H9 (cell line): ENCODE measurements around the gene TRIM24. TPM values are rescaled to one million over a fixed set of nuclear protein-coding genes. Genes with fewer than 3 reads are reported as not detected.

Experiments used
- DNase-seq: peaks from one replicate; pipeline ENCODE4 v3.0.0-alpha.2; 2017
- H2AFZ ChIP-seq: one replicate; pipeline ENCODE4 v1.6.1; 2013; ENCODE audit warnings: mild to moderate bottlenecking, low read length, control low read depth, moderate library complexity
- H2AK5ac ChIP-seq: 2 replicates; pipeline ENCODE4 v1.6.1; 2013; ENCODE audit warnings: low read length, control low read depth, mixed read lengths; ENCODE audit not compliant: insufficient read length
- H2BK120ac ChIP-seq: one replicate; pipeline ENCODE4 v1.6.1; 2013; ENCODE audit warnings: low read depth, mild to moderate bottlenecking, low read length, control low read depth, inconsistent platforms; ENCODE audit not compliant: poor library complexity, severe bottlenecking
- H2BK12ac ChIP-seq: 2 replicates; pipeline ENCODE4 v1.6.1; 2013; ENCODE audit warnings: low read length, control low read depth, mixed read lengths, low read depth; ENCODE audit not compliant: insufficient read length
- H2BK15ac ChIP-seq: 2 replicates; pipeline ENCODE4 v1.6.1; 2013; ENCODE audit warnings: low read depth, low read length, control low read depth
- H2BK20ac ChIP-seq: one replicate; pipeline ENCODE4 v1.6.1; 2013; ENCODE audit warnings: low read depth, mild to moderate bottlenecking, low read length, control low read depth, inconsistent platforms; ENCODE audit not compliant: poor library complexity, severe bottlenecking
- H2BK5ac ChIP-seq: 2 replicates; pipeline ENCODE4 v1.6.1; 2013; ENCODE audit warnings: low read length, control low read depth, mixed read lengths; ENCODE audit not compliant: insufficient read length
- H3K14ac ChIP-seq: 2 replicates; pipeline ENCODE4 v1.6.1; 2013; ENCODE audit warnings: low read length, control low read depth; ENCODE audit not compliant: insufficient read depth
- H3K18ac ChIP-seq: 2 replicates; pipeline ENCODE4 v1.6.1; 2013; ENCODE audit warnings: low read depth, mild to moderate bottlenecking, mixed read lengths, low read length, control low read depth; ENCODE audit not compliant: insufficient read length
- H3K23ac ChIP-seq: 2 replicates; pipeline ENCODE4 v1.6.1; 2013; ENCODE audit warnings: low read length, control low read depth, mixed read lengths, low read depth; ENCODE audit not compliant: insufficient read length
- H3K23me2 ChIP-seq: 2 replicates; pipeline ENCODE4 v1.6.1; 2013; ENCODE audit warnings: low read depth, mild to moderate bottlenecking, mixed read lengths, low read length, control low read depth; ENCODE audit not compliant: insufficient read length, poor library complexity, severe bottlenecking
- H3K27ac ChIP-seq: 2 replicates; pipeline ENCODE4 v1.5.1; 2013; ENCODE audit warnings: low read length, control low read depth, mixed read lengths, low read depth; ENCODE audit not compliant: insufficient read length
- H3K27me3 ChIP-seq: 2 replicates; pipeline ENCODE4 v1.6.1; 2013; ENCODE audit warnings: low read length, control low read depth, inconsistent platforms; ENCODE audit not compliant: insufficient read depth
- H3K4ac ChIP-seq: 2 replicates; pipeline ENCODE4 v1.6.1; 2013; ENCODE audit warnings: low read depth, mild to moderate bottlenecking, control low read depth, inconsistent platforms, low read length, moderate library complexity
- H3K4me1 ChIP-seq: 2 replicates; pipeline ENCODE4 v1.6.1; 2013; ENCODE audit warnings: low read length, control low read depth, inconsistent platforms; ENCODE audit not compliant: insufficient read depth
- H3K4me2 ChIP-seq: 2 replicates; pipeline ENCODE4 v1.6.1; 2013; ENCODE audit warnings: low read length, control low read depth, mixed read lengths; ENCODE audit not compliant: insufficient read length, insufficient read depth
- H3K56ac ChIP-seq: 2 replicates; pipeline ENCODE4 v1.6.1; 2013; ENCODE audit warnings: low read depth, mild to moderate bottlenecking, mixed read lengths, low read length, control low read depth; ENCODE audit not compliant: insufficient read length
- H3K79me1 ChIP-seq: 2 replicates; pipeline ENCODE4 v1.6.1; 2013; ENCODE audit warnings: low read depth, mild to moderate bottlenecking, moderate library complexity, low read length, control low read depth, inconsistent platforms; ENCODE audit not compliant: insufficient read depth, poor library complexity, severe bottlenecking
- H3K79me2 ChIP-seq: 2 replicates; pipeline ENCODE4 v1.6.1; 2013; ENCODE audit warnings: low read length, control low read depth, inconsistent platforms; ENCODE audit not compliant: insufficient read depth
- H3K9ac ChIP-seq: 2 replicates; pipeline ENCODE4 v1.6.1; 2013; ENCODE audit warnings: low read length, control low read depth, mixed read lengths; ENCODE audit not compliant: insufficient read length; ENCODE audit errors: extremely low read depth
- H3K9me3 ChIP-seq: one replicate; pipeline ENCODE4 v1.6.1; 2013; ENCODE audit warnings: low read depth, low read length, inconsistent platforms; ENCODE audit not compliant: control insufficient read depth
- H3T11ph ChIP-seq: one replicate; pipeline ENCODE4 v1.6.1; 2013; ENCODE audit warnings: mild to moderate bottlenecking, low read length, control low read depth, inconsistent platforms
- H4K20me1 ChIP-seq: one replicate; pipeline ENCODE4 v1.6.1; 2013; ENCODE audit not compliant: control insufficient read depth, insufficient read length, insufficient read depth
- H4K5ac ChIP-seq: 2 replicates; pipeline ENCODE4 v1.6.1; 2013; ENCODE audit warnings: low read depth, mild to moderate bottlenecking, mixed read lengths, low read length, control low read depth; ENCODE audit not compliant: insufficient read length
- H4K8ac ChIP-seq: replicated peaks from 2 replicates; pipeline ENCODE4 v1.6.1; 2013; ENCODE audit warnings: low read length, control low read depth, mixed read lengths, low read depth; ENCODE audit not compliant: insufficient read length
- H4K91ac ChIP-seq: 2 replicates; pipeline ENCODE4 v1.6.1; 2013; ENCODE audit warnings: low read depth, mild to moderate bottlenecking, moderate library complexity, mixed read lengths, low read length, control low read depth; ENCODE audit not compliant: insufficient read length
- H3K27ac Mint-ChIP-seq, 3 experiments: 2 replicates in 2 of 3; 3 replicates in 1 of 3; pipeline ENCODE4 v1.8.0; 2020 to 2021; ENCODE audit warnings: mixed read lengths in 3 of 3, mild to moderate bottlenecking in 1 of 3, moderate library complexity in 1 of 3
- H3K27me3 Mint-ChIP-seq: 2 replicates; pipeline ENCODE4 v1.8.0; 2021; ENCODE audit warnings: low read depth, mild to moderate bottlenecking, moderate library complexity, mixed read lengths
- H3K36me3 Mint-ChIP-seq, 3 experiments: 2 replicates in 2 of 3; 3 replicates in 1 of 3; pipeline ENCODE4 v1.8.0; 2020 to 2021; ENCODE audit warnings: low read depth in 3 of 3, mixed read lengths in 3 of 3; ENCODE audit not compliant: insufficient read depth in 1 of 3
- H3K4me1 Mint-ChIP-seq, 2 experiments: 2 replicates each; pipeline ENCODE4 v1.8.0; 2020; ENCODE audit warnings: mixed read lengths in 2 of 2
- H3K4me3 Mint-ChIP-seq, 2 experiments: 2 replicates in 1 of 2; 3 replicates in 1 of 2; pipeline ENCODE4 v1.8.0; 2020 to 2021; ENCODE audit warnings: mild to moderate bottlenecking in 2 of 2, mixed read lengths in 2 of 2, moderate library complexity in 1 of 2
- H3K9me3 Mint-ChIP-seq, 2 experiments: 2 replicates in 1 of 2; 3 replicates in 1 of 2; pipeline ENCODE4 v1.8.0; 2020; ENCODE audit warnings: mild to moderate bottlenecking in 2 of 2, mixed read lengths in 2 of 2, moderate library complexity in 1 of 2
- WGBS: extraction: QIAGEN DNeasy Blood & Tissue Kit; methylation state at CpG from one replicate; pipeline ENCODE4 v1.1.7; 2013; ENCODE audit warnings: missing lambda C conversion rate, low lambda C conversion rate, mixed read lengths; ENCODE audit not compliant: insufficient read length; ENCODE audit errors: extremely low coverage; 5-methylcytosine and 5-hydroxymethylcytosine counted together
- total RNA-seq: library from RNA; stranded (reverse); gene quantifications from 2 replicates; pipeline ENCODE4 v1.2.1, GENCODE V29; 2021
- TF ChIP-seq, protein P1 (sequence below): fragments of 200-600 bp; sonication (generic); conservative IDR thresholded peaks from 3 replicates; pipeline ENCODE4 v1.8.0; 2021; ENCODE audit warnings: antibody characterized with exemption, mild to moderate bottlenecking

Gene TRIM24
- total RNA-seq, 1 experiment from 2014 or later = 260 TPM

DNA sequence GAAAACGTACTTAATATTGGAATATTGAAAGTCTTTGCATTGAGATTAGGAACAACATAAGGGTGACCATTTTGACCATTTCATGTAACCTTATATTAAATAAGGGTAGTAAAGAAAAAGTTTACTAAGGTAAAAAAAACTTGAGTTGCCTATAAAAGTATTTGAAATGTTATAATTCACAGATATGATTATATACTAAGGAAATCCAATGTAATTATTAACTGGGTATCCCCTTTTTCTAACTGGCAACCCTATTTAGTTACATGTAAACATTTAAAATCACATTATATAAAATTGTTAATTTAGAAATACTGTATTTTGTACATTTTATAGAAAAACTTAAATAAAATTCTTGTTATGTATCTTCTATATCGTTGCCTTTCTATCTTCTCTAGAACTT lies 64.2 kb downstream of the TRIM24 start:
- Mint-ChIP-seq H3K27me3 (no peaks in the 10 kb centered on the region), H3K36me3 (peaks cover 87 to 96% (median 93%) of the 10 kb centered on the region in 3 experiments), H3K4me3 (no peak overlapping the region), H3K27ac (0 out of 7 replicates have a peak overlapping the region, but pooled peaks of 1 of the 3 experiments have one; percentile 62), H3K9me3 (peaks cover 30 to 43% of the 10 kb centered on the region in 2 experiments), H3K4me1 (no peaks in the 10 kb centered on the region; a peak in 1 of 4 replicates)
- Histone ChIP-seq H3K9me3 (peaks cover 11% of the 10 kb centered on the region), H2BK20ac (no peak overlapping the region), H2BK5ac (no peak overlapping the region), H2AFZ (no peak overlapping the region), H3K9ac (no peak overlapping the region), H3K23ac (no peak overlapping the region), H3K27me3 (no peaks in the 10 kb centered on the region), H2BK15ac (no peak overlapping the region), H3T11ph (no peak overlapping the region), H3K27ac (no peak overlapping the region), H2AK5ac (no peak overlapping the region), H4K8ac (no peak overlapping the region), H4K91ac (no peak overlapping the region), H3K4me1 (no peaks in the 10 kb centered on the region), H3K79me2 (peaks cover 3% of the 10 kb centered on the region; the same call in 1 of the 2 replicates), H3K23me2 (no peaks in the 10 kb centered on the region), H4K5ac (no peak overlapping the region), H3K79me1 (peaks cover 4% of the 10 kb centered on the region), H3K14ac (no peak overlapping the region), H2BK120ac (no peak overlapping the region), H4K20me1 (no peaks in the 10 kb centered on the region), H3K56ac (no peak overlapping the region), H3K18ac (no peak overlapping the region), H3K4me2 (no peak overlapping the region), H3K4ac (no peak overlapping the region), H2BK12ac (no peak overlapping the region)
- TF ChIP-seq, protein P1, sequence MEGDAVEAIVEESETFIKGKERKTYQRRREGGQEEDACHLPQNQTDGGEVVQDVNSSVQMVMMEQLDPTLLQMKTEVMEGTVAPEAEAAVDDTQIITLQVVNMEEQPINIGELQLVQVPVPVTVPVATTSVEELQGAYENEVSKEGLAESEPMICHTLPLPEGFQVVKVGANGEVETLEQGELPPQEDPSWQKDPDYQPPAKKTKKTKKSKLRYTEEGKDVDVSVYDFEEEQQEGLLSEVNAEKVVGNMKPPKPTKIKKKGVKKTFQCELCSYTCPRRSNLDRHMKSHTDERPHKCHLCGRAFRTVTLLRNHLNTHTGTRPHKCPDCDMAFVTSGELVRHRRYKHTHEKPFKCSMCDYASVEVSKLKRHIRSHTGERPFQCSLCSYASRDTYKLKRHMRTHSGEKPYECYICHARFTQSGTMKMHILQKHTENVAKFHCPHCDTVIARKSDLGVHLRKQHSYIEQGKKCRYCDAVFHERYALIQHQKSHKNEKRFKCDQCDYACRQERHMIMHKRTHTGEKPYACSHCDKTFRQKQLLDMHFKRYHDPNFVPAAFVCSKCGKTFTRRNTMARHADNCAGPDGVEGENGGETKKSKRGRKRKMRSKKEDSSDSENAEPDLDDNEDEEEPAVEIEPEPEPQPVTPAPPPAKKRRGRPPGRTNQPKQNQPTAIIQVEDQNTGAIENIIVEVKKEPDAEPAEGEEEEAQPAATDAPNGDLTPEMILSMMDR = no peak
- no peak for DNase-seq
- no CpG with 5 or more reads among the region's 2 CpGs for WGBS
